Psoas muscle (tissue), 8 donors: ENCODE measurements around the gene COX5A. TPM values are rescaled to one million over a fixed set of nuclear protein-coding genes. Genes with fewer than 3 reads are reported as not detected.
"Not testable (repeated sequence)": the region's sequence is repeated elsewhere in the genome, so short reads cannot be mapped to it uniquely, and the experiment has no call there.

ENCODE experiments used
- ATAC-seq, 4 donors: fragments of 200-7000 bp; cut with Tn5 transposase; one replicate each; pipeline ENCODE4 v1.9.1; 2020; ENCODE audit warnings: moderate library complexity in 3 of 4, mild to moderate bottlenecking in 2 of 4
- DNase-seq, 2 donors: peaks; one replicate each; pipeline ENCODE4 v3.0.0-alpha.2; 2020
- H3K27ac ChIP-seq: fragments of 200-600 bp; one replicate; pipeline ENCODE4 v1.8.0; 2022
- H3K27me3 ChIP-seq, 3 donors: fragments of 200-600 bp in 1 of 3; one replicate each; pipeline versions ENCODE4 v1.6.1 to v1.8.0; 2013 to 2022; ENCODE audit warnings: low read length in 2 of 3, mild to moderate bottlenecking in 2 of 3, moderate library complexity in 1 of 3; ENCODE audit not compliant: insufficient read depth in 3 of 3
- H3K36me3 ChIP-seq, 2 donors: fragments of 200-600 bp in 1 of 2; one replicate each; pipeline versions ENCODE4 v1.6.1 to v1.8.0; 2013 to 2022; ENCODE audit warnings: low read depth in 1 of 2, mild to moderate bottlenecking in 1 of 2, moderate library complexity in 1 of 2; ENCODE audit not compliant: insufficient read depth in 1 of 2
- H3K4me1 ChIP-seq: fragments of 200-600 bp; one replicate; pipeline ENCODE4 v1.8.0; 2022
- H3K4me3 ChIP-seq: fragments of 200-600 bp; one replicate; pipeline ENCODE4 v1.8.0; 2022; ENCODE audit warnings: mild to moderate bottlenecking
- H3K9me3 ChIP-seq: fragments of 200-600 bp; one replicate; pipeline ENCODE4 v1.8.0; 2022
- CTCF ChIP-seq: fragments of 200-600 bp; IDR thresholded peaks from one replicate; pipeline ENCODE4 v1.8.0; 2022; ENCODE audit warnings: antibody characterized with exemption
- WGBS, 3 donors: extraction: QIAGEN DNeasy Blood & Tissue Kit; methylation state at CpG; one replicate each; pipeline versions ENCODE4 v1.1.6 to v1.1.7; 2013; 5-methylcytosine and 5-hydroxymethylcytosine counted together
- intact Hi-C, 2 donors: fragments of 100-400 bp; cut with DNase I; formaldehyde crosslinking; loops; one replicate each; pipeline versions ENCODE4 v1.11.0 to v1.14.2; 2022
- polyA plus RNA-seq, 3 donors: library from polyadenylated mRNA; stranded (reverse); fragments of 200-250 nt; gene quantifications; one replicate each; pipeline ENCODE4 v1.2.3, GENCODE V29; 2013
- total RNA-seq, 4 donors: library from RNA; stranded (reverse); fragmentation: NEBNext Ultra II Directional in 2 of 4; extraction: Animal tissue kit (Norgen Biotek cat#: 25700) in 2 of 4; gene quantifications; one replicate each; pipeline versions ENCODE4 v1.2.1 to v1.2.4, GENCODE V29; 2021 to 2023
- donor health status: healthy with polysubstance abuse.
- donor health status: DM: no; HTN: no; CAD: no; lungs with moderate emphysema.
- donor health status: Bipolar disorder and iron deficiency.
- donor health status: healthy.
- donor health status: DM: yes; HTN: yes; CAD: no.
- donor health status: DM: no; HTN: no; CAD: no.
- donor health status: DM: no; HTN: no; CAD: no.
- donor health status: DM: yes; HTN: yes; CAD: no.

COX5A gene
- total and polyA plus RNA-seq, 7 donors = 635 to 1,651 (median 910) TPM

GRCh38 chr15:74901612-74902063, 36.2 kb downstream of the COX5A start:
- no peak overlapping the region for H3K27ac ChIP-seq
- intact Hi-C loops = loop anchor here in 1 of 2 donors (5.0 kb wide), 1 partner anchor 44 kb away; no protein-coding TSS in a partner anchor
- 17 to 20% (median 19%) methylated on average over 5 of the region's 5 CpGs for WGBS, 3 donors
- no peaks in the 10 kb centered on the region for H3K9me3 ChIP-seq
- H3K4me3 ChIP-seq = no peak overlapping the region
- H3K27me3 ChIP-seq = no peaks in the 10 kb centered on the region
- peaks cover 25 to 83% of the 10 kb centered on the region in 2 donors for H3K36me3 ChIP-seq
- peak; percentile 94 for TF ChIP-seq CTCF
- DNase-seq = peak; percentile 39 to 63
- ATAC-seq = peak; percentile 31 to 54 (median 50)
- H3K4me1 ChIP-seq = peaks cover 19% of the 10 kb centered on the region

- H3K4me3 ChIP-seq = no peak overlapping the region
- intact Hi-C loops = no loop called here
- peaks cover 26 to 89% of the 10 kb centered on the region in 2 donors for H3K36me3 ChIP-seq
- no peak overlapping the region for H3K27ac ChIP-seq
- DNase-seq (no peak), ATAC-seq (peak in 1 of 4 donors; percentile 5)
- no peaks in the 10 kb centered on the region for H3K27me3 ChIP-seq
- no peak for TF ChIP-seq CTCF
- whole genome bisulfite sequencing, 3 donors = 73 to 83% (median 80%) methylated on average over 6 of the region's 6 CpGs
- no peaks in the 10 kb centered on the region for H3K9me3 ChIP-seq
- peaks cover 5% of the 10 kb centered on the region for H3K4me1 ChIP-seq
Observed at GRCh38 chr15:74897300-74897701, 40.6 kb downstream of the COX5A start.

- peak in 1 of 2 donors; percentile 23 for DNase-seq
- Histone ChIP-seq H3K36me3 (peaks cover 24 to 90% of the 10 kb centered on the region in 2 donors), H3K9me3 (no peaks in the 10 kb centered on the region), H3K4me3 (no peak overlapping the region), H3K27ac (no peak overlapping the region), H3K27me3 (no peaks in the 10 kb centered on the region), H3K4me1 (peaks cover 2% of the 10 kb centered on the region)
- WGBS, 3 donors = 70 to 89% (median 79%) methylated on average over 3 of the region's 3 CpGs
- no peak for TF ChIP-seq CTCF
- intact Hi-C loops = no loop called here
- ATAC-seq = no peak
Observed at GRCh38 chr15:74896316-74896715, 41.6 kb downstream of the COX5A start.

GRCh38 chr15:74895830-74896229, 42.0 kb downstream of the COX5A start:
- no peak for ATAC-seq

GRCh38 chr15:74894383-74894782, 43.5 kb downstream of the COX5A start:
- WGBS, 3 donors = 93 to 96% (median 95%) methylated on average over 7 of the region's 7 CpGs
- not testable (repeated sequence) for H3K4me1 ChIP-seq
- peaks cover 14 to 72% of the 10 kb centered on the region in 2 donors for H3K36me3 ChIP-seq

More at GRCh38 chr15:74895830-74896229, 42.0 kb downstream of the COX5A start:
- Histone ChIP-seq H3K36me3 (peaks cover 21 to 87% of the 10 kb centered on the region in 2 donors), H3K27ac (no peak overlapping the region), H3K4me3 (no peak overlapping the region), H3K4me1 (peaks cover 5% of the 10 kb centered on the region), H3K9me3 (no peaks in the 10 kb centered on the region), H3K27me3 (no peaks in the 10 kb centered on the region)
- intact Hi-C loops = no loop called here
- WGBS, 3 donors = 90 to 92% (median 91%) methylated on average over 6 of the region's 6 CpGs
- DNase-seq = peak in 1 of 2 donors; percentile 32
- TF ChIP-seq CTCF = no peak

More at GRCh38 chr15:74894383-74894782, 43.5 kb downstream of the COX5A start:
- H3K9me3 ChIP-seq, DNase-seq, ATAC-seq, H3K27ac ChIP-seq, H3K27me3 ChIP-seq, intact Hi-C loops, H3K4me3 ChIP-seq: not testable (repeated sequence)
